Prostate gland (tissue), 2 donors: ENCODE results near the gene TGFBRAP1. TPM values are rescaled to one million over a fixed set of nuclear protein-coding genes. Genes with fewer than 3 reads are reported as not detected.

ENCODE experiments used
- DNase-seq: peaks from one replicate; pipeline ENCODE4 v3.0.0-alpha.2; 2019; ENCODE audit warnings: low spot score
- H3K27ac ChIP-seq, 2 donors: fragments of 200-600 bp; sonication (generic); 2 replicates each; pipeline ENCODE4 v1.5.1; 2017 to 2019
- H3K27me3 ChIP-seq: fragments of 200-600 bp; sonication (generic); replicated peaks from 2 replicates; pipeline ENCODE4 v1.5.1; 2019; ENCODE audit not compliant: insufficient read depth
- H3K36me3 ChIP-seq, 2 donors: fragments of 200-600 bp; sonication (generic); 1 replicate in 1 of 2; 2 replicates in 1 of 2; pipeline versions ENCODE4 v1.5.1 to v1.8.1; 2017 to 2019
- H3K4me1 ChIP-seq: fragments of 200-600 bp; sonication (generic); replicated peaks from 2 replicates; pipeline ENCODE4 v1.5.1; 2019
- H3K4me3 ChIP-seq, 2 donors: fragments of 200-600 bp; sonication (generic); 2 replicates each; pipeline ENCODE4 v1.5.1; 2017 to 2019
- H3K9me3 ChIP-seq: fragments of 200-600 bp; sonication (generic); 2 replicates; pipeline ENCODE4 v1.5.1; 2017
- CTCF ChIP-seq, 4 experiments: fragments of 200-600 bp in 2 of 4; fragments of 450-650 bp in 2 of 4; sonication (generic) in 2 of 4; IDR thresholded peaks; 1 replicate in 3 of 4; 2 replicates in 1 of 4; pipeline ENCODE4 v1.5.1; 2016 to 2019; ENCODE audit warnings: antibody characterized with exemption in 4 of 4, mild to moderate bottlenecking in 2 of 4, moderate library complexity in 2 of 4
- POLR2A ChIP-seq: fragments of 450-650 bp; IDR thresholded peaks from one replicate; pipeline ENCODE4 v1.6.1; 2016; ENCODE audit warnings: antibody characterized with exemption, mild to moderate bottlenecking
- POLR2AphosphoS5 ChIP-seq: sonication (generic); formaldehyde crosslinking; IDR thresholded peaks from one replicate; pipeline ENCODE4 v1.6.1; 2017; ENCODE audit warnings: antibody characterized with exemption
- WGBS: methylation state at CpG from one replicate; pipeline ENCODE4 v1.1.5; 2018; 5-methylcytosine and 5-hydroxymethylcytosine counted together
- intact Hi-C: fragments of 100-400 bp; cut with DNase I; formaldehyde crosslinking; loops from one replicate; pipeline ENCODE4 v1.14.2; 2022
- total RNA-seq, 2 donors: library from RNA; depleted of rRNA; stranded (reverse); fragments of >200 nt; gene quantifications; one replicate each; pipeline ENCODE4 v1.1.0, GENCODE V29; 2016

TGFBRAP1 gene
- total RNA-seq, 2 donors from 2014 or later = 29.9 to 30.0 TPM

- H3K4me1 ChIP-seq = no peaks in the 10 kb centered on the region
- H3K27ac ChIP-seq = no peak overlapping the region
- WGBS = 83% methylated on average over 2 of the region's 2 CpGs
- H3K4me3 ChIP-seq = no peak overlapping the region
- TF ChIP-seq CTCF (IDR thresholded peaks at IDR 0.05) = no peak
- TF ChIP-seq POLR2A = no peak
- TF ChIP-seq POLR2AphosphoS5 = no peak
- intact Hi-C loops = no loop called here
- no peaks in the 10 kb centered on the region for H3K9me3 ChIP-seq
- no peaks in the 10 kb centered on the region for H3K27me3 ChIP-seq
- H3K36me3 ChIP-seq = no peaks in the 10 kb centered on the region
- DNase-seq = no peak
Observed at GRCh38 chr2:105291981-105292380, 37.6 kb downstream of the TGFBRAP1 start.

DNA sequence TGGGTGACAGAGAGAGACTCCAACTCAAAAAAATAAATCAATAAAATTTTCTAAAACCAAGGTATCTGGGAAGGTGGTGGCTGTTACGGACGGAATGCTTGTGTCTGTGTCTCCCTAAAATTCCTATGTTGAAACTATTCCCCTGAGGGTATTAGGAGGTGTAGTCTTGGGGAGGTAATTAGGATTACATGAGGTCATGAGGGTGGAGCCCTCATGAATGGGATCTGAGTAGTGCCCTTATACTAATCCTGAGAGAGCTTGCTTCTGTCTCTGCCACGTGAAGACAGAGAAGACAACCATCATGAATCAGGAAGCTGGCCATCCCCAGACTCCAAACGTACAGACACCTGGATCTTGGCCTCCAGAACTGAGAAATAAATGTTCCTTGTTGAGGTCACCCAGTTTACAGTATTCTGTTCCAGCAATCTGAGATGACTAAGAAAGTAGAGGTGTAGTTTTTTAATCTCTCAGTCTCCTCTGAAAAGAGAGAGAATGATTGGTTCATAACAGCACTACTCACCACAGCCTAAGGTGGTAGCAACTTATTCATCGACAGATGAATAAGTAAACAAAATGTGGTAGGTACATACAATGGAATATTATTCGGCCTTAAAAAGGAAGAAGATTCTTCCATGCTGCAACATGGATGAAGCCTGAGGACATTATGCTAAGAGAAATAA, 38.4 kb downstream of the TGFBRAP1 start:
- 92% methylated on average over 6 of the region's 6 CpGs for WGBS
- no peak for TF ChIP-seq POLR2AphosphoS5

GRCh38 chr2:105288133-105288532, 41.4 kb downstream of the TGFBRAP1 start:
- H3K9me3 ChIP-seq = no peaks in the 10 kb centered on the region
- no peak overlapping the region for H3K27ac ChIP-seq
- no peak overlapping the region for H3K4me3 ChIP-seq
- no peak for TF ChIP-seq CTCF (IDR thresholded peaks at IDR 0.05)
- WGBS = 90% methylated on average over 7 of the region's 7 CpGs
- intact Hi-C loops = no loop called here
- no peaks in the 10 kb centered on the region for H3K27me3 ChIP-seq
- DNase-seq = no peak
- no peaks in the 10 kb centered on the region for H3K4me1 ChIP-seq
- H3K36me3 ChIP-seq = no peaks in the 10 kb centered on the region

More for the DNA sequence above, 38.4 kb downstream of the TGFBRAP1 start:
- Histone ChIP-seq H3K4me3 (no peak overlapping the region), H3K27me3 (no peaks in the 10 kb centered on the region), H3K4me1 (no peaks in the 10 kb centered on the region), H3K27ac (no peak overlapping the region), H3K9me3 (no peaks in the 10 kb centered on the region), H3K36me3 (no peaks in the 10 kb centered on the region)
- intact Hi-C loops = no loop called here
- no peak for DNase-seq

DNA sequence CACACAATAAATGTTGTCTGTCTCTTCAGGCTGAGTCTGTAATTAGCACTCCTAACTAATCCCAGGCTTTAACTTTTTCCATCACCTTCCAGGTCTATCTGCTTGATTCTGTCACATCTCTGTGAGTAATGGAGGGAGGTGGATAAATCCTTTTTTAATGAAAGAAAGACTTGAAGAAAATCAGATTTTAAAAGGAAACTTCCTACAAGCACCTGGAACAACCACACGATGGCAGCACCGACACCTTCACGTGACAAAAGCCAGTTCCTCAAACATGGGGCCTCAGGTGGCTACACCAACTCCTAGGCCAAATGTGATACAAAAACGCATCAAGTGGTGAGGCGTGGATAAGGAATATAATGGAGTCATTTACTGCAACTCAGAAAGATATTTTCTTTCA, 41.8 kb downstream of the TGFBRAP1 start:
- intact Hi-C loops = no loop called here
- Histone ChIP-seq H3K4me3 (no peak overlapping the region), H3K27ac (no peak overlapping the region), H3K36me3 (no peaks in the 10 kb centered on the region), H3K27me3 (no peaks in the 10 kb centered on the region), H3K9me3 (no peaks in the 10 kb centered on the region), H3K4me1 (no peaks in the 10 kb centered on the region)
- TF ChIP-seq POLR2AphosphoS5 = no peak
- no peak for TF ChIP-seq POLR2A
- peak in 3 of 4 experiments; percentile 26 to 45 (median 42) for TF ChIP-seq CTCF (IDR thresholded peaks at IDR 0.05)
- no peak for DNase-seq
- WGBS = 50% methylated on average over 5 of the region's 5 CpGs

DNA sequence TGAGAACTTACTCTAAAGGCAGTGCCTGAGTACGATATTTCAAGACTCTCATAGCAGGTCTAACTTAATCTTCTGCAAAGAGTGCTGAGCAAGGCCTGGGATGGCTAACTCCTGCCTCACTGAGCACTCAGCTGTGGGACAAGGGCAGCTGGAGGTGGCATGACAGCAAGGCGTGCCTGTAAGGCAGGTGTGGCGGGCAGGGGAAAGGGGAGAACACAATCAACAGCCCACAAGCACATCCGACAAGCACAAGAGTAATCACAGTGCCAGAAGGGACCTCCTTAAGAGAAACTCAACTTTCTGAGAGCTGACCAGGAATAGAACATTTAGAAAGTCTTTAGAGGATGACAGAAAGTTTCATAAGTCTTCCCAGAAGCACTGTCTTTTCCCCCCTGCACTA, 46.0 kb downstream of the TGFBRAP1 start:
- no peak for TF ChIP-seq CTCF (IDR thresholded peaks at IDR 0.05)
- TF ChIP-seq POLR2AphosphoS5 = no peak
- TF ChIP-seq POLR2A = no peak
- DNase-seq = no peak
- H3K36me3 ChIP-seq = peaks cover 0 to 4% of the 10 kb centered on the region in 2 donors

More for the DNA sequence above, 46.0 kb downstream of the TGFBRAP1 start:
- no peak overlapping the region for H3K4me3 ChIP-seq
- no peaks in the 10 kb centered on the region for H3K27me3 ChIP-seq
- H3K27ac ChIP-seq = no peak overlapping the region
- no peaks in the 10 kb centered on the region for H3K9me3 ChIP-seq
- 94% methylated on average over 4 of the region's 4 CpGs for WGBS
- H3K4me1 ChIP-seq = no peaks in the 10 kb centered on the region
- intact Hi-C loops = no loop called here
